Right cardiac atrium (tissue), 5 donors: ENCODE measurements around the gene SLC6A4. TPM values are rescaled to one million over a fixed set of nuclear protein-coding genes. Genes with fewer than 3 reads are reported as not detected.

Experiments
- ATAC-seq, 2 donors: fragments of 200-7000 bp; cut with Tn5 transposase; one replicate each; pipeline versions ENCODE4 v1.8.0 to v1.9.1; 2020; ENCODE audit warnings: moderate library complexity in 2 of 2, mild to moderate bottlenecking in 1 of 2
- DNase-seq, 3 donors: peaks; one replicate each; pipeline ENCODE4 v3.0.0-alpha.2; 2020
- H3K27ac ChIP-seq: one replicate; pipeline ENCODE4 v1.5.1; 2013; ENCODE audit warnings: mild to moderate bottlenecking, low read length, control low read depth, moderate library complexity
- H3K27me3 ChIP-seq: one replicate; pipeline ENCODE4 v1.6.1; 2013; ENCODE audit not compliant: control insufficient read depth, insufficient read depth
- H3K4me1 ChIP-seq: one replicate; pipeline ENCODE4 v1.6.1; 2013; ENCODE audit warnings: low read length; ENCODE audit not compliant: control insufficient read depth, insufficient read depth
- H3K4me3 ChIP-seq: one replicate; pipeline ENCODE4 v1.5.1; 2013; ENCODE audit warnings: low read length, control low read depth
- H3K9me3 ChIP-seq: one replicate; pipeline ENCODE4 v1.6.1; 2013; ENCODE audit warnings: low read length; ENCODE audit not compliant: control insufficient read depth
- WGBS: extraction: QIAGEN DNeasy Blood & Tissue Kit; methylation state at CpG from one replicate; pipeline ENCODE4 v1.1.7; 2013; 5-methylcytosine and 5-hydroxymethylcytosine counted together
- intact Hi-C, 4 donors: fragments of 100-400 bp; cut with DNase I; formaldehyde crosslinking; loops; one replicate each; pipeline versions ENCODE4 v1.11.0 to v1.14.0; 2022 to 2023
- polyA plus RNA-seq: library from polyadenylated mRNA; stranded (reverse); fragments of 200-250 nt; gene quantifications from one replicate; pipeline ENCODE4 v1.2.3, GENCODE V29; 2013
- total RNA-seq, 4 donors: library from RNA; stranded (reverse); fragmentation: NEBNext Ultra II Directional; extraction: Animal tissue kit (Norgen Biotek cat#: 25700); gene quantifications; one replicate each; pipeline ENCODE4 v1.2.1, GENCODE V29; 2021
- donor health status: healthy with polysubstance abuse.
- donor health status: DM: no; HTN: yes; CAD: no.
- donor health status: DM: no; HTN: no; CAD: no.
- donor health status: DM: no; HTN: yes; CAD: no; lungs with severe emphysema.
- donor health status: DM: yes; HTN: yes; CAD: no.

The SLC6A4 gene
- total and polyA plus RNA-seq, 5 donors: 0.19 to 3.3 (median 1.1) TPM

DNA sequence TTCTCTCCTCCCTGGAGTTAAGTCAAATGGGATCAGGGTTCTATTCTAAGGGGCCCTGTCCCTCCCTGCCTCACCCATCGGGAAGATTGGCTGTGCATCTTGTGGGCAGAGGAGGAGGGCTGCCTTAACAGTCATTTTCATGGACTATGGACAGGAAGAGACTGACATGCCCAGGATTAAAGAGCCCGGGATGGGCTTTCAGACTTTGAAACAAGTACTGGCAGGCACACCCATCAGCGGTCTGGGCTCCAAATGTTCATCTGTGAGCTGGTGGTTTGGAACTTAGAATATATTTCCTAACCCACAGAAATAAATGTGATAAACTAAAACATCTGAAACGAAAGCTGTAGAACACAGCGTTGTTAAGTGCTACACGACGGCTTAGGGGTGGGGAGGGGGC lies 6.5 kb downstream of the SLC6A4 start:
- H3K9me3 ChIP-seq: no peaks in the 10 kb centered on the region
- peaks cover 2% of the 10 kb centered on the region for H3K4me1 ChIP-seq
- H3K27ac ChIP-seq: no peak overlapping the region
- no peak for DNase-seq
- WGBS: 84% methylated on average over 7 of the region's 7 CpGs
- H3K27me3 ChIP-seq: no peaks in the 10 kb centered on the region
- ATAC-seq: no peak
- no peak overlapping the region for H3K4me3 ChIP-seq
- intact Hi-C loops: no loop called here

- no peak overlapping the region for H3K4me3 ChIP-seq
- no peak for DNase-seq
- H3K27ac ChIP-seq: no peak overlapping the region
- 76% methylated on average over 3 of the region's 3 CpGs for whole genome bisulfite sequencing
- ATAC-seq: no peak
- no peaks in the 10 kb centered on the region for H3K27me3 ChIP-seq
- peaks cover 2% of the 10 kb centered on the region for H3K4me1 ChIP-seq
- intact Hi-C loops: no loop called here
- H3K9me3 ChIP-seq: no peaks in the 10 kb centered on the region
Measured at GRCh38 chr17:30228011-30228410, 7.5 kb downstream of the SLC6A4 start.

- Histone ChIP-seq H3K9me3 (no peaks in the 10 kb centered on the region), H3K27me3 (no peaks in the 10 kb centered on the region), H3K4me3 (no peak overlapping the region), H3K4me1 (no peaks in the 10 kb centered on the region), H3K27ac (no peak overlapping the region)
- DNase-seq: no peak
- 87% methylated on average over 10 of the region's 10 CpGs for WGBS
- no peak for ATAC-seq
- intact Hi-C loops: no loop called here
Measured at GRCh38 chr17:30226878-30227277, 8.6 kb downstream of the SLC6A4 start.

- intact Hi-C loops: no loop called here
- H3K4me3 ChIP-seq: no peak overlapping the region
- DNase-seq (no peak), ATAC-seq (no peak)
- H3K4me1 ChIP-seq: no peaks in the 10 kb centered on the region
- no peaks in the 10 kb centered on the region for H3K9me3 ChIP-seq
- H3K27ac ChIP-seq: no peak overlapping the region
- 86% methylated on average over 15 of the region's 15 CpGs for WGBS
- H3K27me3 ChIP-seq: no peaks in the 10 kb centered on the region
Measured at GRCh38 chr17:30225919-30226553, 9.5 kb downstream of the SLC6A4 start.

DNA sequence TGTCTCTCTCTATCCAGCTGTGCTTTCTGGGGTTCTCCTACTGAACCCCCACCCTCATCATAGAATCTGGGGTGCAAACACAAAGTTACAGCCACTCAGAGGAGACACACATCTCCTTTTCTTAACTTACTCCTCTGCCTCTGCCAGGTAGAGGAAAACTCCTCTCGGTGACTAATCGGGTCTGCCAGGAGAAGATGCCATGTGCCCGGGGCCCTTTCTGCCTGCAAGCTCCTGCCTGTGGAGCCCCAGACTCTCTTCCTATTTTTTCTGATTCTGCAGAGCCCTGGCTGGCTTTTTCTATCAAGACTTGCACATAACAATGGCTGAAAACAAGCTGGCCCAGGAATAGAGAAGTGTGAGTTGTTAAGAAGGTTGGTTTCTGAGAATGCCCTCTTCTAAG lies 10.4 kb downstream of the SLC6A4 start:
- Histone ChIP-seq H3K4me1 (no peaks in the 10 kb centered on the region), H3K27ac (no peak overlapping the region), H3K27me3 (no peaks in the 10 kb centered on the region), H3K4me3 (no peak overlapping the region), H3K9me3 (no peaks in the 10 kb centered on the region)
- DNase-seq (no peak), ATAC-seq (no peak)
- 81% methylated on average over 3 of the region's 3 CpGs for whole genome bisulfite sequencing
- intact Hi-C loops: no loop called here

GRCh38 chr17:30224419-30224960 lies 11.0 kb downstream of the SLC6A4 start:
- no peaks in the 10 kb centered on the region for H3K9me3 ChIP-seq
- H3K4me1 ChIP-seq: no peaks in the 10 kb centered on the region
- DNase-seq (no peak), ATAC-seq (no peak)
- WGBS: 74% methylated on average over 8 of the region's 8 CpGs
- H3K4me3 ChIP-seq: no peak overlapping the region
- H3K27me3 ChIP-seq: no peaks in the 10 kb centered on the region
- H3K27ac ChIP-seq: no peak overlapping the region
- intact Hi-C loops: no loop called here

DNA sequence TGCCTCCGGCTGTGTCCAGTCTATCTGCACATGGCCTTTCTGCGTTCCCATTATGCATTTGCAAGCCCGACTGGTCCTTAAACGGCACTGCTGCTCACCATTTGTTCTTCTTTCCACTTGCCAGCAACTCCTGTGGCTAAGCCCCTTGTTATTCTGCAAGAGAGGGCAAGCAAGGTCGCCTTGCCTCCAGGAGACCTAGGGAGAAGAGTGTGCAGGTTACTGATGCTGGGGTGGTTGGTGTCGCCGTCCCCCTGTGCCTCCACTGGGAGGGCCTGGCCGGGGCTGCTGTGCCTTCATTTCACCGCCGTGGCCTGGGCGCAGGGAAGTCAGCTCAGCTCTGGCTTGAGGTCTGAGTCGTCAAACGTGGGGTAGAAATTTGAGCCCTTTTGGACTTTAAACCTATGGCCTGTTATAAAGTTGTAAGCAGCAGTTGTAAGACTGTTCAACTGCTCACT lies 12.7 kb downstream of the SLC6A4 start:
- no peaks in the 10 kb centered on the region for H3K27me3 ChIP-seq
- ATAC-seq (no peak), DNase-seq (no peak)
- no peaks in the 10 kb centered on the region for H3K9me3 ChIP-seq
- 88% methylated on average over 13 of the region's 13 CpGs for WGBS
- no peak overlapping the region for H3K4me3 ChIP-seq
- intact Hi-C loops: no loop called here
- no peak overlapping the region for H3K27ac ChIP-seq
- H3K4me1 ChIP-seq: no peaks in the 10 kb centered on the region

DNA sequence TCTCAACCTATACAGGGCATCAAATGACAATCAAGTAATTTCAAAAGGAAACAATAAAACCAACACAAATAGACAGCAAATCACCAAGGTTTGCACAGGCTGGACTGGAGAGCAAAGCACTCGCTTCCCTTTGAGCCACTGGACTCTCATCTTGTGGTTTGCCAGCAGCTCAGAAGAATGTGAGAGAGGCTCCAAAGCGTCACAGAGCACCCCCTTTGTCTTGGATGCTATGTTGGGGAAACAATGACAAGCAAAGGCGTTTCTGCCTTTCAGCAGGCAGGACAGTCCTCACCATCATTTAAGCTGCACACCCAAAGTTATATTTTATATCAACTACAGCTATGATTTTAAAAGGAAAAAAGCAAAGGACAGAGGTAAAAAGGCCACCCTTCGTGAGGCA lies 13.2 kb downstream of the SLC6A4 start:
- intact Hi-C loops: no loop called here
- no peak overlapping the region for H3K4me3 ChIP-seq
- no peaks in the 10 kb centered on the region for H3K9me3 ChIP-seq
- H3K4me1 ChIP-seq: no peaks in the 10 kb centered on the region
- no peaks in the 10 kb centered on the region for H3K27me3 ChIP-seq
- H3K27ac ChIP-seq: no peak overlapping the region
- 83% methylated on average over 4 of the region's 4 CpGs for WGBS
- no peak for DNase-seq
- ATAC-seq: no peak

DNA sequence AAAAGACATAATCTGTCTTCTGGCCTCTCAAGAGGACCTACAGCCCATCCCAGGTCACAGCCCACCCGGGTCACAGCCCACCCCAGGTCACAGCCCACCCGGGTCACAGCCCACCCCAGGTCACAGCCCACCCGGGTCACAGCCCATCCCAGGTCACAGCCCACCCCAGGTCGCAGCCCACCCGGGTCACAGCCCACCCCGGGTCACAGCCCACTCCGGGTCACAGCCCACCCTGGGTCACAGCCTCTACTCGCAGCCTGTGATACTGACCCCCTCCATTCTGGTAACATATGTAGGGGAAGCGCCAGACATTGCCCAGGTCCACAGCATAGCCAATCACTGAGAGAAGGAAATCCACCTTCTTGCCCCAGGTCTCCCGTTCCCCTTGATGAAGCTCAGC lies 14.2 kb downstream of the SLC6A4 start:
- whole genome bisulfite sequencing: 94% methylated on average over 10 of the region's 10 CpGs

DNA sequence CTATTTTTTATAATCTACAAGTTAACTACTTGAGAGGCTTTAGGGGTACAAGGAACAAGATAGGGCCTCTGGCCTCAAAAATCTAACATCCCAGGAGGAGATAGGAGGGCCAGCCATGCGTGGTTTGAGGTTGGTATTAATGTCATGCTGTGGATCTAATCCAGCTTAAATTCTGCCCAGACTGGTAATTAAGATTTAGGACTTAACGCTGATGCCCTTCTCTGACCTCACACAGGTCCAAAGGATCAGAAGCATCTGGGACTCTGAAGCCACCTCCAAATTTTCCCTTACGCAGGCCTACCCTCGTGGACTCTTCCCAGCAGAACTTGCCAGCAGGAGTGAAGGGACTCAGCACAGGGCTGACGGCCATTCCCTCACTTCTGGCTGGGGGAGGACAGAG lies 15.1 kb downstream of the SLC6A4 start:
- ATAC-seq (no peak), DNase-seq (no peak)
- H3K9me3 ChIP-seq: no peaks in the 10 kb centered on the region
- H3K27me3 ChIP-seq: no peaks in the 10 kb centered on the region
- no peak overlapping the region for H3K27ac ChIP-seq
- H3K4me3 ChIP-seq: no peak overlapping the region
- no peaks in the 10 kb centered on the region for H3K4me1 ChIP-seq
- intact Hi-C loops: no loop called here
- 77% methylated on average over 5 of the region's 5 CpGs for WGBS

More for the DNA sequence above, 14.2 kb downstream of the SLC6A4 start:
- ATAC-seq: no peak
- Histone ChIP-seq H3K27ac (no peak overlapping the region), H3K9me3 (no peaks in the 10 kb centered on the region), H3K4me3 (no peak overlapping the region), H3K27me3 (no peaks in the 10 kb centered on the region), H3K4me1 (no peaks in the 10 kb centered on the region)
- no peak for DNase-seq
- intact Hi-C loops: no loop called here

- DNase-seq (no peak), ATAC-seq (peak in 1 of 2 donors; percentile 45)
- Histone ChIP-seq H3K4me1 (no peaks in the 10 kb centered on the region), H3K4me3 (no peak overlapping the region), H3K9me3 (no peaks in the 10 kb centered on the region), H3K27me3 (no peaks in the 10 kb centered on the region), H3K27ac (no peak overlapping the region)
- intact Hi-C loops: no loop called here
- WGBS: 63% methylated on average over 7 of the region's 7 CpGs
Measured at GRCh38 chr17:30219833-30220232, 15.7 kb downstream of the SLC6A4 start.

- no peak for DNase-seq
- H3K9me3 ChIP-seq: no peaks in the 10 kb centered on the region
- intact Hi-C loops: no loop called here
- no peak overlapping the region for H3K27ac ChIP-seq
- no peak overlapping the region for H3K4me3 ChIP-seq
- 90% methylated on average over 4 of the region's 4 CpGs for WGBS
- no peaks in the 10 kb centered on the region for H3K27me3 ChIP-seq
- no peaks in the 10 kb centered on the region for H3K4me1 ChIP-seq
- ATAC-seq: no peak
Measured at GRCh38 chr17:30219315-30219714, 16.2 kb downstream of the SLC6A4 start.
